MV-4-11 (cell line): Measurements from ENCODE around the gene ELOF1.
A peak's percentile ranks its signal among the peaks of the same experiment; 100 is the strongest.
"Not testable (repeated sequence)": the region's sequence is repeated elsewhere in the genome, so short reads cannot be mapped to it uniquely, and the experiment has no call there.

Source experiments
- DNase-seq: peaks from one replicate; lab custom pipeline; 2025; lab: John Stamatoyannopoulos, UW

The ELOF1 gene

GRCh38 chr19:11570039-11570462, 11.0 kb upstream of the ELOF1 start:
- peak; percentile 67 for DNase-seq

- no peak for DNase-seq
These were observed 7.1 kb upstream of the ELOF1 start for GRCh38 chr19:11566164-11566563.

- not testable (repeated sequence) for DNase-seq
These were observed 6.6 kb upstream of the ELOF1 start for GRCh38 chr19:11565649-11565980.

- DNase-seq: not testable (repeated sequence)
These were observed 5.2 kb upstream of the ELOF1 start for GRCh38 chr19:11564082-11564807.

GRCh38 chr19:11563532-11563931, 4.5 kb upstream of the ELOF1 start:
- DNase-seq: no peak

- peak; percentile 86 for DNase-seq
These were observed 1.5 kb upstream of the ELOF1 start for GRCh38 chr19:11560404-11561051.

- DNase-seq: no peak
These were observed 2.2 kb downstream of the ELOF1 start for GRCh38 chr19:11556634-11557420.

- no peak for DNase-seq
These were observed 3.8 kb downstream of the ELOF1 start for GRCh38 chr19:11555246-11555645.

- DNase-seq: no peak
These were observed 4.9 kb downstream of the ELOF1 start for GRCh38 chr19:11554160-11554559.

GRCh38 chr19:11552666-11553372, 6.2 kb downstream of the ELOF1 start:
- no peak for DNase-seq

- DNase-seq: no peak
These were observed 7.3 kb downstream of the ELOF1 start for GRCh38 chr19:11551603-11552235.

GRCh38 chr19:11550265-11550664, 8.8 kb downstream of the ELOF1 start:
- DNase-seq: no peak

GRCh38 chr19:11549386-11549953, 9.6 kb downstream of the ELOF1 start:
- no peak for DNase-seq

- DNase-seq: no peak
These were observed 10.9 kb downstream of the ELOF1 start for GRCh38 chr19:11547929-11548700.

GRCh38 chr19:11541238-11541637, 17.8 kb downstream of the ELOF1 start:
- DNase-seq: no peak

- DNase-seq: no peak
These were observed 18.4 kb downstream of the ELOF1 start for GRCh38 chr19:11540645-11541044.

- no peak for DNase-seq
These were observed 19.3 kb downstream of the ELOF1 start for GRCh38 chr19:11539495-11540365.

GRCh38 chr19:11538232-11539036, 20.6 kb downstream of the ELOF1 start, which contains the start of gene CNN1:
Gene CNN1, plus strand, starts transcription at chr19:11538851. Its CDS starts 77 bp downstream, at chr19:11538928.
- DNase-seq: no peak
